Lung (tissue), 12 donors: ENCODE results near the gene ADAMTSL2. TPM values are rescaled to one million over a fixed set of nuclear protein-coding genes. Genes with fewer than 3 reads are reported as not detected.

Experiments
- ATAC-seq: fragments of 200-7000 bp; cut with Tn5 transposase; one replicate; pipeline ENCODE4 v1.9.1; 2020; ENCODE audit warnings: moderate number of reproducible peaks; ENCODE audit not compliant: insufficient read depth, low FRiP score
- DNase-seq, 3 donors: peaks; one replicate each; pipeline ENCODE4 v3.0.0-alpha.2; 2013 to 2017
- H3K27ac ChIP-seq, 2 donors: one replicate each; pipeline ENCODE4 v1.5.1; 2013; ENCODE audit warnings: mild to moderate bottlenecking in 2 of 2, moderate library complexity in 2 of 2, control low read depth in 1 of 2, inconsistent platforms in 1 of 2, low read depth in 1 of 2, low read length in 1 of 2
- H3K27me3 ChIP-seq, 3 donors: one replicate each; pipeline ENCODE4 v1.5.1; 2013; ENCODE audit warnings: low read length in 2 of 3; ENCODE audit not compliant: control insufficient read depth in 3 of 3, insufficient read depth in 3 of 3
- H3K36me3 ChIP-seq, 4 donors: one replicate each; pipeline ENCODE4 v1.5.1; 2013; ENCODE audit warnings: low read length in 4 of 4, mild to moderate bottlenecking in 1 of 4, moderate library complexity in 1 of 4; ENCODE audit not compliant: control insufficient read depth in 4 of 4, insufficient read depth in 4 of 4
- H3K4me1 ChIP-seq, 5 donors: one replicate each; pipeline ENCODE4 v1.5.1; 2013; ENCODE audit warnings: low read length in 5 of 5, mild to moderate bottlenecking in 2 of 5, moderate library complexity in 1 of 5; ENCODE audit not compliant: control insufficient read depth in 5 of 5, insufficient read depth in 5 of 5
- H3K4me3 ChIP-seq: one replicate; pipeline ENCODE4 v1.5.1; 2013; ENCODE audit warnings: mild to moderate bottlenecking, control low read depth, moderate library complexity
- H3K9ac ChIP-seq, 2 donors: one replicate each; pipeline ENCODE4 v1.5.1; 2013; ENCODE audit warnings: low read length in 2 of 2, control low read depth in 1 of 2; ENCODE audit not compliant: insufficient read depth in 1 of 2
- H3K9me3 ChIP-seq, 4 donors: one replicate each; pipeline ENCODE4 v1.5.1; 2013; ENCODE audit warnings: low read length in 3 of 4, mild to moderate bottlenecking in 1 of 4, moderate library complexity in 1 of 4; ENCODE audit not compliant: control insufficient read depth in 4 of 4, insufficient read depth in 3 of 4
- CTCF ChIP-seq: IDR thresholded peaks from 2 replicates; pipeline ENCODE4 v1.5.1; 2012; ENCODE audit warnings: mild to moderate bottlenecking; ENCODE audit errors: control extremely low read depth, extremely low read depth
- WGBS, 2 donors: extraction: QIAGEN DNeasy Blood & Tissue Kit; methylation state at CpG; one replicate each; pipeline ENCODE4 v1.1.7; 2013; 5-methylcytosine and 5-hydroxymethylcytosine counted together
- polyA plus RNA-seq, 2 donors: library from polyadenylated mRNA; stranded (reverse); fragments of 200-250 nt; gene quantifications; one replicate each; pipeline ENCODE4 v1.2.1, GENCODE V29; 2013
- total RNA-seq, 2 donors: library from RNA; depleted of rRNA in 1 of 2; stranded (reverse); fragments of >200 nt in 1 of 2; gene quantifications; one replicate each; pipeline ENCODE4 v1.2.1, GENCODE V29; 2014 to 2021
- donor health status: control.
- donor health status: control.
- donor health status: Bipolar disorder and iron deficiency.
- donor health status: healthy.
- donor health status: DM: yes; HTN: yes; CAD: no.

Gene ADAMTSL2
- total and polyA plus RNA-seq, 4 donors: 6.4 to 20.6 (median 10.1) TPM

- WGBS, 2 donors: 89 to 91% methylated on average over 17 of the region's 17 CpGs
- no peak for ATAC-seq
These were observed 56.8 kb downstream of the ADAMTSL2 start for GRCh38 chr9:133591116-133591910.

GRCh38 chr9:133591985-133592384 lies 57.5 kb downstream of the ADAMTSL2 start:
- no peak overlapping the region for H3K27ac ChIP-seq
- no peak overlapping the region for H3K4me3 ChIP-seq
- H3K9me3 ChIP-seq: peaks cover 0 to 9% (median 2%) of the 10 kb centered on the region in 4 donors
- ATAC-seq (no peak), DNase-seq (no peak)
- H3K4me1 ChIP-seq: no peaks in the 10 kb centered on the region
- no peaks in the 10 kb centered on the region for H3K36me3 ChIP-seq
- H3K27me3 ChIP-seq: no peaks in the 10 kb centered on the region
- TF ChIP-seq CTCF: no peak
- H3K9ac ChIP-seq: no peak overlapping the region
- WGBS, 2 donors: 71 to 74% methylated on average over 10 of the region's 10 CpGs

More at GRCh38 chr9:133591116-133591910, 56.8 kb downstream of the ADAMTSL2 start:
- H3K27me3 ChIP-seq: no peaks in the 10 kb centered on the region
- no peak for DNase-seq
- no peak overlapping the region for H3K9ac ChIP-seq
- no peak overlapping the region for H3K4me3 ChIP-seq
- no peak overlapping the region for H3K27ac ChIP-seq
- no peaks in the 10 kb centered on the region for H3K36me3 ChIP-seq
- peaks cover 0 to 5% (median 0%) of the 10 kb centered on the region in 4 donors for H3K9me3 ChIP-seq
- no peak for TF ChIP-seq CTCF
- peaks cover 0 to 3% (median 0%) of the 10 kb centered on the region in 5 donors for H3K4me1 ChIP-seq

GRCh38 chr9:133592731-133593409 lies 58.4 kb downstream of the ADAMTSL2 start:
- DNase-seq (no peak), ATAC-seq (no peak)
- no peak overlapping the region for H3K27ac ChIP-seq
- H3K27me3 ChIP-seq: no peaks in the 10 kb centered on the region
- H3K36me3 ChIP-seq: no peaks in the 10 kb centered on the region
- H3K4me1 ChIP-seq: no peaks in the 10 kb centered on the region
- WGBS, 2 donors: 85% methylated on average over 16 to 17 of the region's 17 CpGs
- no peak overlapping the region for H3K9ac ChIP-seq
- TF ChIP-seq CTCF: no peak
- peaks cover 0 to 11% (median 4%) of the 10 kb centered on the region in 4 donors for H3K9me3 ChIP-seq
- H3K4me3 ChIP-seq: no peak overlapping the region
